ENCODE results near the gene CAVIN2.

DNA sequence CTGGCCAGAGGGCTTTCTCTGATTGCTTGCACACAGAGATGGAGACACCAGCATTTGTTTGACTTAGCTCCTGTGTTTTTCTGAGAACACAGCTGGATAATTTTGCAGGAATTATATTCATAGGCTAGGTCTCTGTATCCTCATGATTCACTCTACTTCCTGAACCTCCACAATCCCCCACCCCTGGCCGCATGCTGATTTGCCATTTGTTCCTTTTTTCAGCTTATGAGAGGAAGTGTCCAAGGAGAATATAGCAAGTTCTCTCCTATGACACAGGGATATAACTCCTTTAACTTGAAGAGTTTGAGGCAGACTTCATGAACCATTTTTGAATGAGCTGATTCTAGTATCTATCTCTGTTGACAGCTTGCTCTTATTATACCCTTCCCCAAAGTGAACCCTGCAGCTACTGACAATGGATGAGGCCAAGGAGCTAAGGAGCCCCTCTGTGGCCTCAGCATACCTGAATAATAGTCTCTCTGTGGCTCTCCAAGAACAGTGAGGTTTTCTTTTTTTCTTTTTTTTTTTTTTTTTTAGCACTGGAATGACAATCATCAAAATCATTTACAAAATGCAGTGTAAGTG, 15.4 kb downstream of the CAVIN2 start:
- TF ChIP-seq, protein P1, sequence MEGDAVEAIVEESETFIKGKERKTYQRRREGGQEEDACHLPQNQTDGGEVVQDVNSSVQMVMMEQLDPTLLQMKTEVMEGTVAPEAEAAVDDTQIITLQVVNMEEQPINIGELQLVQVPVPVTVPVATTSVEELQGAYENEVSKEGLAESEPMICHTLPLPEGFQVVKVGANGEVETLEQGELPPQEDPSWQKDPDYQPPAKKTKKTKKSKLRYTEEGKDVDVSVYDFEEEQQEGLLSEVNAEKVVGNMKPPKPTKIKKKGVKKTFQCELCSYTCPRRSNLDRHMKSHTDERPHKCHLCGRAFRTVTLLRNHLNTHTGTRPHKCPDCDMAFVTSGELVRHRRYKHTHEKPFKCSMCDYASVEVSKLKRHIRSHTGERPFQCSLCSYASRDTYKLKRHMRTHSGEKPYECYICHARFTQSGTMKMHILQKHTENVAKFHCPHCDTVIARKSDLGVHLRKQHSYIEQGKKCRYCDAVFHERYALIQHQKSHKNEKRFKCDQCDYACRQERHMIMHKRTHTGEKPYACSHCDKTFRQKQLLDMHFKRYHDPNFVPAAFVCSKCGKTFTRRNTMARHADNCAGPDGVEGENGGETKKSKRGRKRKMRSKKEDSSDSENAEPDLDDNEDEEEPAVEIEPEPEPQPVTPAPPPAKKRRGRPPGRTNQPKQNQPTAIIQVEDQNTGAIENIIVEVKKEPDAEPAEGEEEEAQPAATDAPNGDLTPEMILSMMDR (IDR thresholded peaks at IDR 0.05): no peak
- no peak for TF ChIP-seq POLR2A (IDR thresholded peaks at IDR 0.05)

All from Peyer's patch (tissue), 4 donors.